IMR-90 (cell line): ENCODE measurements around the gene SLC51A. TPM values are rescaled to one million over a fixed set of nuclear protein-coding genes. Genes with fewer than 3 reads are reported as not detected.
A peak's percentile ranks its signal among the peaks of the same experiment; 100 is the strongest.

Experiments used
- ATAC-seq: fragments of 200-7000 bp; cut with Tn5 transposase; 2 replicates; pipeline ENCODE4 v1.9.1; 2020; ENCODE audit warnings: low read depth, mild to moderate bottlenecking, moderate library complexity
- BruUV-seq: library from RNA; stranded (reverse); fragments of 400-500 nt; replicated peaks from 2 replicates; lab custom pipeline; 2021; lab: Mats Ljungman, UMichigan
- CTCF ChIA-PET: fragments of 300-600 bp; formaldehyde crosslinking; extraction: SDS; loops from one replicate; lab custom pipeline; 2021; ENCODE audit warnings: antibody characterized with exemption; lab: Yijun Ruan, JAX
- POLR2A ChIA-PET: fragments of 300-600 bp; sonication (Branson Sonifier 250); formaldehyde crosslinking; loops from one replicate; lab custom pipeline; 2022; ENCODE audit warnings: antibody characterized with exemption; ENCODE audit not compliant: unreplicated experiment; lab: Charles Lee
- DNase-seq: peaks from one replicate; pipeline ENCODE4 v3.0.0; 2013
- H2AFZ ChIP-seq: replicated peaks from 2 replicates; pipeline ENCODE3; 2013; ENCODE audit warnings: low read length, mild to moderate bottlenecking; ENCODE audit not compliant: poor library complexity
- H2AK5ac ChIP-seq: 2 replicates; pipeline ENCODE4 v1.6.1; 2013; ENCODE audit warnings: low read depth, low read length, inconsistent platforms
- H2AK9ac ChIP-seq: replicated peaks from 2 replicates; pipeline ENCODE3; 2013; ENCODE audit warnings: mild to moderate bottlenecking, low read depth, low read length, moderate library complexity; ENCODE audit not compliant: poor library complexity
- H2BK120ac ChIP-seq: 2 replicates; pipeline ENCODE4 v1.6.1; 2013; ENCODE audit warnings: low read depth, low read length, inconsistent platforms
- H2BK15ac ChIP-seq: 3 replicates; pipeline ENCODE4 v1.6.1; 2013; ENCODE audit warnings: low read depth, low read length, inconsistent platforms
- H2BK20ac ChIP-seq: 2 replicates; pipeline ENCODE4 v1.6.1; 2013; ENCODE audit warnings: low read depth, mild to moderate bottlenecking, inconsistent platforms, low read length, moderate library complexity
- H2BK5ac ChIP-seq: 2 replicates; pipeline ENCODE4 v1.6.1; 2013; ENCODE audit warnings: mild to moderate bottlenecking, low read depth, low read length, inconsistent platforms; ENCODE audit not compliant: poor library complexity, severe bottlenecking
- H3K14ac ChIP-seq: replicated peaks from 2 replicates; pipeline ENCODE4 v1.6.1; 2013; ENCODE audit warnings: low read depth, low read length, inconsistent platforms
- H3K18ac ChIP-seq: 2 replicates; pipeline ENCODE4 v1.6.1; 2013; ENCODE audit warnings: low read depth, low read length, control low read depth
- H3K23ac ChIP-seq: 2 replicates; pipeline ENCODE4 v1.6.1; 2013; ENCODE audit warnings: low read depth, low read length, inconsistent platforms
- H3K27ac ChIP-seq: 2 replicates; pipeline ENCODE4 v1.5.1; 2013; ENCODE audit warnings: mild to moderate bottlenecking, control low read depth, low read length; ENCODE audit not compliant: insufficient read depth
- H3K27me3 ChIP-seq: 2 replicates; pipeline ENCODE4 v1.6.1; 2013; ENCODE audit warnings: low read length; ENCODE audit not compliant: control insufficient read depth, insufficient read depth
- H3K36me3 ChIP-seq: 2 replicates; pipeline ENCODE4 v1.6.1; 2013; ENCODE audit warnings: low read length, mixed read lengths; ENCODE audit not compliant: control insufficient read depth, insufficient read depth
- H3K4ac ChIP-seq: 2 replicates; pipeline ENCODE4 v1.6.1; 2013; ENCODE audit warnings: low read depth, low read length, inconsistent platforms
- H3K4me1 ChIP-seq: 2 replicates; pipeline ENCODE4 v1.6.1; 2013; ENCODE audit warnings: low read length, mixed read lengths; ENCODE audit not compliant: control insufficient read depth, insufficient read depth
- H3K4me2 ChIP-seq: 2 replicates; pipeline ENCODE4 v1.6.1; 2013; ENCODE audit warnings: low read depth, mild to moderate bottlenecking, control low read depth, low read length, moderate library complexity
- H3K4me3 ChIP-seq: 2 replicates; pipeline ENCODE4 v1.5.1; 2013; ENCODE audit warnings: low read depth, mild to moderate bottlenecking, control low read depth, low read length, moderate library complexity; ENCODE audit not compliant: insufficient read depth
- H3K56ac ChIP-seq: 2 replicates; pipeline ENCODE4 v1.6.1; 2013; ENCODE audit warnings: low read length, inconsistent platforms; ENCODE audit not compliant: insufficient read depth; ENCODE audit errors: extremely low read depth
- H3K79me1 ChIP-seq, 2 experiments: 2 replicates each; pipeline ENCODE4 v1.6.1; 2013; ENCODE audit warnings: low read length in 2 of 2, inconsistent platforms in 1 of 2, low read depth in 1 of 2
- H3K9ac ChIP-seq: 2 replicates; pipeline ENCODE4 v1.6.1; 2013; ENCODE audit warnings: low read depth, low read length, control low read depth
- H3K9me1 ChIP-seq: 2 replicates; pipeline ENCODE4 v1.6.1; 2013; ENCODE audit warnings: low read length, inconsistent platforms; ENCODE audit not compliant: insufficient read depth
- H3K9me3 ChIP-seq: 2 replicates; pipeline ENCODE4 v1.6.1; 2013; ENCODE audit warnings: low read length; ENCODE audit not compliant: control insufficient read depth, insufficient read depth
- H4K20me1 ChIP-seq: 2 replicates; pipeline ENCODE4 v1.6.1; 2013; ENCODE audit warnings: low read length, inconsistent platforms; ENCODE audit not compliant: insufficient read depth
- H4K5ac ChIP-seq: 2 replicates; pipeline ENCODE4 v1.6.1; 2013; ENCODE audit warnings: mild to moderate bottlenecking, low read depth, low read length, control low read depth
- H4K8ac ChIP-seq, 2 experiments: 2 replicates each; pipeline ENCODE4 v1.6.1; 2013; ENCODE audit warnings: low read depth in 2 of 2, low read length in 2 of 2, control low read depth in 1 of 2, inconsistent platforms in 1 of 2
- H4K91ac ChIP-seq: 2 replicates; pipeline ENCODE4 v1.6.1; 2013; ENCODE audit warnings: low read depth, low read length, inconsistent platforms; ENCODE audit not compliant: insufficient read depth
- BHLHE40 ChIP-seq: fragments of 150-350 bp; IDR thresholded peaks from 2 replicates; pipeline ENCODE4 v1.6.1; 2016; ENCODE audit warnings: mild to moderate bottlenecking, low read depth, low read length
- CEBPB ChIP-seq: IDR thresholded peaks from 2 replicates; pipeline ENCODE4 v1.6.1; 2012; ENCODE audit warnings: low read depth, low read length, improper control_type of control experiment
- FOS ChIP-seq: fragments of 150-350 bp; IDR thresholded peaks from 2 replicates; pipeline ENCODE4 v1.6.1; 2016; ENCODE audit warnings: low read depth, low read length
- MAZ ChIP-seq: IDR thresholded peaks from 2 replicates; pipeline ENCODE4 v1.6.1; 2012; ENCODE audit warnings: low read depth, mild to moderate bottlenecking, low read length, improper control_type of control experiment, moderate library complexity, borderline replicate concordance
- MXI1 ChIP-seq: IDR thresholded peaks from 2 replicates; pipeline ENCODE4 v1.6.1; 2012; ENCODE audit warnings: low read depth, mild to moderate bottlenecking, low read length, moderate library complexity, borderline replicate concordance
- NFE2L2 ChIP-seq: fragments of 150-350 bp; IDR thresholded peaks from 2 replicates; pipeline ENCODE4 v1.6.1; 2016; ENCODE audit warnings: low read depth, mild to moderate bottlenecking, low read length
- RCOR1 ChIP-seq: IDR thresholded peaks from 2 replicates; pipeline ENCODE4 v1.6.1; 2012; ENCODE audit warnings: mild to moderate bottlenecking, low read length, improper control_type of control experiment; ENCODE audit not compliant: insufficient replicate concordance
- RFX5 ChIP-seq: IDR thresholded peaks from 2 replicates; pipeline ENCODE4 v1.8.0; 2012; ENCODE audit warnings: low read depth, mild to moderate bottlenecking, low read length, moderate library complexity
- SMC3 ChIP-seq: fragments of 150-350 bp; IDR thresholded peaks from 2 replicates; pipeline ENCODE4 v1.6.1; 2016; ENCODE audit warnings: low read depth, mild to moderate bottlenecking, antibody characterized with exemption, low read length, moderate library complexity
- WGBS, 2 experiments: methylation state at CpG; one replicate each; pipeline versions ENCODE4 v1.1.5 to v1.1.7; 2013; ENCODE audit warnings: missing lambda C conversion rate in 2 of 2; ENCODE audit not compliant: insufficient read length in 1 of 2; ENCODE audit errors: extremely low coverage in 2 of 2; 5-methylcytosine and 5-hydroxymethylcytosine counted together
- dilution Hi-C: fragments of 300-500 bp; cut with HindIII; formaldehyde crosslinking; loops from one replicate; pipeline ENCODE4 v1.14.3; 2018; ENCODE audit warnings: low sequenced_read_pairs; ENCODE audit not compliant: unreplicated experiment
- in situ Hi-C: fragments of 300-500 bp; cut with MboI; formaldehyde crosslinking; loops from 3 replicates; pipeline ENCODE4 v1.14.3; 2019; ENCODE audit warnings: low sequenced_read_pairs, inconsistent platforms, mixed read lengths
- intact Hi-C: fragments of 100-400 bp; cut with micrococcal nuclease; formaldehyde crosslinking; loops from 2 replicates; pipeline ENCODE4 v1.10.0; 2022
- polyA plus RNA-seq, 3 experiments: library from polyadenylated mRNA; depleted of rRNA; stranded (reverse); fragments of >200 nt; gene quantifications; 2 replicates each; pipeline ENCODE4 v1.2.3, GENCODE V29; 2012; ENCODE audit warnings: low replicate concordance in 1 of 3
- total RNA-seq: library from RNA; depleted of rRNA; stranded (reverse); fragments of >200 nt; gene quantifications from 2 replicates; pipeline ENCODE4 v1.2.3, GENCODE V29; 2012
- TF ChIP-seq, protein P1 (sequence below): conservative IDR thresholded peaks from 2 replicates; pipeline ENCODE4 v1.5.1; 2012; ENCODE audit warnings: mild to moderate bottlenecking, low read depth, low read length, improper control_type of control experiment
- TF ChIP-seq, protein P2 (sequence below): fragments of 150-350 bp; IDR thresholded peaks from 2 replicates; pipeline ENCODE4 v1.6.1; 2017; ENCODE audit warnings: mild to moderate bottlenecking, antibody characterized with exemption, low read length, low read depth

The SLC51A gene
- total and polyA plus RNA-seq, 2 of the 4 experiments (the other 2 are of a cell fraction): not detected

DNA sequence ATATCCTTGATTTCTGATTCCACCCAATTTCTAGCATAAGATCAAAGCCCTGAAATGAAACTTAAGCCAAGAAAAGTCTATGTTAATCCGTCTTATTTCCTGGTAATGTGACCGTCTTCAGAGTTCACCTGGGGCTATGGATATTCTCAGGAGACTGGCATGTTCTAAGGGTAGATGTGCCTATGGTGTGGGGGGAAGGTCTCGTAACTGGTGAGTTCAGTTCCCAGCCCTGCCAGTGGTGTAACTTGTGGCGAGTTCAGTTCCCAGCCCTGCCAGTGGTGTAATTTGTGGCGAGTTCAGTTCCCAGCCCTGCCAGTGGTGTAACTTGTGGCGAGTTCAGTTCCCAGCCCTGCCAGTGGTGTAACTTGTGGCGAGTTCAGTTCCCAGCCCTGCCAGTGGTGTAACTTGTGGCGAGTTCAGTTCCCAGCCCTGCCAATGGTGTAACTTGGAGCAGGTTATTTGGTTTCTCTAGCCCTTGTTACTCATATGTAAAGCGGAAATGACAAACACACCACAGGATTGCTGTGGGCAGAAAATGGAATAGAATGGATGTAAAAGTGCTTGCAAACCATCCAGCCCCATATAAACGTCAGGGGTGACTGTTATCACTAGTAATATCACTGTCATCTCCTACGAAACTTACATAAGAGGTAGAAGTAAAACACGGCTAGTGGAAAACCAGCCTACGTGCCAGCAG lies 30.4 kb downstream of the SLC51A start:
- in situ Hi-C loops (no loop called here), intact Hi-C loops (no loop called here), dilution Hi-C loops (no loop called here)
- H2BK20ac ChIP-seq: no peak overlapping the region
- H3K56ac ChIP-seq: no peak overlapping the region
- H2BK120ac ChIP-seq: no peak overlapping the region
- ChIA-PET CTCF (no interaction called here), POLR2A (no interaction called here)
- H2AFZ ChIP-seq: no peak overlapping the region
- no peak overlapping the region for H4K91ac ChIP-seq
- H3K23ac ChIP-seq: no peak overlapping the region
- no peak overlapping the region for H3K4ac ChIP-seq
- peaks cover 3 to 40% of the 10 kb centered on the region in 2 experiments; a peak in 3 of 4 replicates for H3K79me1 ChIP-seq
- no peaks in the 10 kb centered on the region for H3K4me1 ChIP-seq
- TF ChIP-seq RCOR1: no peak
- TF ChIP-seq MAZ: no peak
- no peak for TF ChIP-seq RFX5
- TF ChIP-seq NFE2L2: no peak
- no peak for TF ChIP-seq BHLHE40
- TF ChIP-seq FOS: no peak
- TF ChIP-seq, protein P1, sequence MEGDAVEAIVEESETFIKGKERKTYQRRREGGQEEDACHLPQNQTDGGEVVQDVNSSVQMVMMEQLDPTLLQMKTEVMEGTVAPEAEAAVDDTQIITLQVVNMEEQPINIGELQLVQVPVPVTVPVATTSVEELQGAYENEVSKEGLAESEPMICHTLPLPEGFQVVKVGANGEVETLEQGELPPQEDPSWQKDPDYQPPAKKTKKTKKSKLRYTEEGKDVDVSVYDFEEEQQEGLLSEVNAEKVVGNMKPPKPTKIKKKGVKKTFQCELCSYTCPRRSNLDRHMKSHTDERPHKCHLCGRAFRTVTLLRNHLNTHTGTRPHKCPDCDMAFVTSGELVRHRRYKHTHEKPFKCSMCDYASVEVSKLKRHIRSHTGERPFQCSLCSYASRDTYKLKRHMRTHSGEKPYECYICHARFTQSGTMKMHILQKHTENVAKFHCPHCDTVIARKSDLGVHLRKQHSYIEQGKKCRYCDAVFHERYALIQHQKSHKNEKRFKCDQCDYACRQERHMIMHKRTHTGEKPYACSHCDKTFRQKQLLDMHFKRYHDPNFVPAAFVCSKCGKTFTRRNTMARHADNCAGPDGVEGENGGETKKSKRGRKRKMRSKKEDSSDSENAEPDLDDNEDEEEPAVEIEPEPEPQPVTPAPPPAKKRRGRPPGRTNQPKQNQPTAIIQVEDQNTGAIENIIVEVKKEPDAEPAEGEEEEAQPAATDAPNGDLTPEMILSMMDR: no peak
- no peak for TF ChIP-seq MXI1
- no peak for TF ChIP-seq CEBPB
- TF ChIP-seq, protein P2, sequence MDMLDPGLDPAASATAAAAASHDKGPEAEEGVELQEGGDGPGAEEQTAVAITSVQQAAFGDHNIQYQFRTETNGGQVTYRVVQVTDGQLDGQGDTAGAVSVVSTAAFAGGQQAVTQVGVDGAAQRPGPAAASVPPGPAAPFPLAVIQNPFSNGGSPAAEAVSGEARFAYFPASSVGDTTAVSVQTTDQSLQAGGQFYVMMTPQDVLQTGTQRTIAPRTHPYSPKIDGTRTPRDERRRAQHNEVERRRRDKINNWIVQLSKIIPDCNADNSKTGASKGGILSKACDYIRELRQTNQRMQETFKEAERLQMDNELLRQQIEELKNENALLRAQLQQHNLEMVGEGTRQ: no peak
- no peak for TF ChIP-seq SMC3
- ATAC-seq: no peak
- H3K18ac ChIP-seq: no peak overlapping the region
- DNase-seq: peak; percentile 83
- no peak overlapping the region for H2BK5ac ChIP-seq
- H2BK15ac ChIP-seq: no peak overlapping the region
- H3K9ac ChIP-seq: no peak overlapping the region
- 0 out of 2 replicates have a peak, but pooled peaks cover 4% of the 10 kb centered on the region for H3K9me1 ChIP-seq
- no peak overlapping the region for H3K4me3 ChIP-seq
- H3K36me3 ChIP-seq: peaks cover 28% of the 10 kb centered on the region
- WGBS, 2 experiments: no CpG with 5 or more reads among the region's 13 CpGs
- no peak overlapping the region for H4K8ac ChIP-seq
- no peaks in the 10 kb centered on the region for H3K27me3 ChIP-seq
- H3K4me2 ChIP-seq: no peak overlapping the region
- H2AK5ac ChIP-seq: no peak overlapping the region
- no peak overlapping the region for H3K27ac ChIP-seq
- H2AK9ac ChIP-seq: no peak overlapping the region
- H3K14ac ChIP-seq: no peak overlapping the region
- no peaks in the 10 kb centered on the region for H3K9me3 ChIP-seq
- H4K20me1 ChIP-seq: peaks cover 2% of the 10 kb centered on the region; the same call in 1 of the 2 replicates
- no peak overlapping the region for H4K5ac ChIP-seq
- no TSS peak for BruUV-seq
